ENCODE data around the gene ZSCAN1. TPM values are rescaled to one million over a fixed set of nuclear protein-coding genes. Genes with fewer than 3 reads are reported as not detected.
A peak's percentile ranks its signal among the peaks of the same experiment; 100 is the strongest.

The ZSCAN1 gene
- total and polyA plus RNA-seq, 2 donors from 2014 or later: 0.98 to 2.8 TPM

- H3K27ac ChIP-seq (ENCODE audit: low read depth in 2 of 2, low read length in 2 of 2): peak within 1 kb of the TSS; percentile 96 to 97
- peaks cover 1 to 4% (median 3%) of the 10 kb centered on the region in 3 donors for H3K9me3 ChIP-seq (ENCODE audit: control insufficient read depth in 2 of 3, insufficient read depth in 1 of 3, low read length in 3 of 3)
- DNase-seq (peak; percentile 99 to 100 (median 100)), FAIRE-seq (peak; percentile 57)
- H3K27me3 ChIP-seq (ENCODE audit: control insufficient read depth, insufficient read depth, low read length): no peaks in the 10 kb centered on the region
- no peaks in the 10 kb centered on the region for H3K36me3 ChIP-seq (ENCODE audit: control insufficient read depth in 2 of 3, insufficient read depth in 3 of 3, low read length in 3 of 3)
- peak within 1 kb of the TSS; percentile 81 to 98 (median 95) for H3K9ac ChIP-seq (ENCODE audit: low read length in 3 of 3)
- intact Hi-C loops (cut with DNase I): no loop called here
- peaks cover 0 to 6% (median 0%) of the 10 kb centered on the region in 3 donors for H3K4me1 ChIP-seq (ENCODE audit: control insufficient read depth in 2 of 3, insufficient read depth in 2 of 3, low read depth in 1 of 3, low read length in 3 of 3)
- TF ChIP-seq CTCF (IDR thresholded peaks at IDR 0.05; ENCODE audit: borderline replicate concordance, extremely low read depth, insufficient read depth): no peak
- peak within 1 kb of the TSS; percentile 83 to 94 (median 92) for H3K4me3 ChIP-seq (ENCODE audit: low read length in 3 of 3)
Measured at GRCh38 chr19:58097781-58098681, 64.2 kb downstream of the ZSCAN1 start, which contains the start of gene ZSCAN18. ZSCAN18 (minus strand) TSS chr19:58098231; CDS start chr19:58090267, 7,964 bp downstream.

DNA sequence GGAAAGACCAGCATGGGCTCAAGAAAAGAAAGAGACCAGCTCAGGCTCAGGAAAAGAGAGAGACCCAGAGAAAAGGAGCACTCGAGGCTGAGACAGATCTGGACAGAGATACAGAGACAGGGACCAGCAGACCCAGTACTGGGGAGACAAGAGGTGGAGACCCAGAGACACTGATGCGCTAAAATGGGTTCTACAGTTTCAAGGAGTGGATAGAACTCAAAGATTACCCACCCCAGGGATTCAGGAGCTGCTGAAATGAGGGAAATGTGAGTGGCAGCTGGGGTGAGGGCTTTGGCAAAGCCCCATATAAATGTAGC, 64.8 kb downstream of the ZSCAN1 start:
- Histone ChIP-seq H3K27ac (ENCODE audit: low read depth in 2 of 2, low read length in 2 of 2) (peak overlapping the region; percentile 95 to 96), H3K4me1 (ENCODE audit: control insufficient read depth in 2 of 3, insufficient read depth in 2 of 3, low read depth in 1 of 3, low read length in 3 of 3) (peaks cover 0 to 6% (median 0%) of the 10 kb centered on the region in 3 donors), H3K9ac (ENCODE audit: low read length in 3 of 3) (peak overlapping the region; percentile 63 to 96 (median 77)), H3K4me3 (ENCODE audit: low read length in 3 of 3) (peak overlapping the region; percentile 81 to 94 (median 92)), H3K9me3 (ENCODE audit: control insufficient read depth in 2 of 3, insufficient read depth in 1 of 3, low read length in 3 of 3) (peaks cover 1 to 7% (median 3%) of the 10 kb centered on the region in 3 donors), H3K36me3 (ENCODE audit: control insufficient read depth in 2 of 3, insufficient read depth in 3 of 3, low read length in 3 of 3) (no peaks in the 10 kb centered on the region), H3K27me3 (ENCODE audit: control insufficient read depth, insufficient read depth, low read length) (no peaks in the 10 kb centered on the region)
- intact Hi-C loops (cut with DNase I): no loop called here
- DNase-seq: no peak
- no peak for TF ChIP-seq CTCF (IDR thresholded peaks at IDR 0.05; ENCODE audit: borderline replicate concordance, extremely low read depth, insufficient read depth)
- FAIRE-seq: no peak

Other genes starting within 250 kb of the ZSCAN1 start
- gene ZNF552, start 219.1 kb upstream of the ZSCAN1 start, total RNA-seq: 13.8 TPM
- 10.7 TPM for gene ZNF552, start 219.1 kb upstream of the ZSCAN1 start, polyA plus RNA-seq (ENCODE audit: insufficient read depth, low read depth, low replicate concordance)
- gene ZNF587B, start 203.7 kb upstream of the ZSCAN1 start, total RNA-seq: 23.6 TPM
- gene ZNF587B, start 203.7 kb upstream of the ZSCAN1 start, polyA plus RNA-seq (ENCODE audit: insufficient read depth, low read depth, low replicate concordance): 5.1 TPM
- gene ZNF587, start 184.2 kb upstream of the ZSCAN1 start, total RNA-seq: 37.3 TPM
- gene ZNF587, start 184.2 kb upstream of the ZSCAN1 start, polyA plus RNA-seq (ENCODE audit: insufficient read depth, low read depth, low replicate concordance): 3.7 TPM
- gene ZNF814, start 145.0 kb upstream of the ZSCAN1 start, total RNA-seq: 27.7 TPM
- gene ZNF814, start 145.0 kb upstream of the ZSCAN1 start, polyA plus RNA-seq (ENCODE audit: insufficient read depth, low read depth, low replicate concordance): 26.7 TPM
- gene ZNF417, start 117.4 kb upstream of the ZSCAN1 start, total RNA-seq: 24.5 TPM
- 3.0 TPM for gene ZNF417, start 117.4 kb upstream of the ZSCAN1 start, polyA plus RNA-seq (ENCODE audit: insufficient read depth, low read depth, low replicate concordance)
- 17.6 TPM for gene ZNF418, start 98.6 kb upstream of the ZSCAN1 start, total RNA-seq
- gene ZNF418, start 98.6 kb upstream of the ZSCAN1 start, polyA plus RNA-seq (ENCODE audit: insufficient read depth, low read depth, low replicate concordance): 8.2 TPM
- 9.3 TPM for gene ZNF256, start 86.3 kb upstream of the ZSCAN1 start, total RNA-seq
- 3.7 TPM for gene ZNF256, start 86.3 kb upstream of the ZSCAN1 start, polyA plus RNA-seq (ENCODE audit: insufficient read depth, low read depth, low replicate concordance)
- 0.85 TPM for gene C19orf18, start 59.5 kb upstream of the ZSCAN1 start, total RNA-seq
- 1.7 TPM for gene C19orf18, start 59.5 kb upstream of the ZSCAN1 start, polyA plus RNA-seq (ENCODE audit: insufficient read depth, low read depth, low replicate concordance)
- 23.0 TPM for gene ZNF606, start 31.2 kb upstream of the ZSCAN1 start, total RNA-seq
- gene ZNF606, start 31.2 kb upstream of the ZSCAN1 start, polyA plus RNA-seq (ENCODE audit: insufficient read depth, low read depth, low replicate concordance): 7.2 TPM
- 9.7 TPM for gene ZNF135, start 25.3 kb downstream of the ZSCAN1 start, total RNA-seq
- 5.6 TPM for gene ZNF135, start 25.3 kb downstream of the ZSCAN1 start, polyA plus RNA-seq (ENCODE audit: insufficient read depth, low read depth, low replicate concordance)
- gene ZSCAN18, start 64.2 kb downstream of the ZSCAN1 start, total RNA-seq: 103 TPM
- 73.2 TPM for gene ZSCAN18, start 64.2 kb downstream of the ZSCAN1 start, polyA plus RNA-seq (ENCODE audit: insufficient read depth, low read depth, low replicate concordance)
- 12.5 TPM for gene ZNF329, start 116.8 kb downstream of the ZSCAN1 start, total RNA-seq
- gene ZNF329, start 116.8 kb downstream of the ZSCAN1 start, polyA plus RNA-seq (ENCODE audit: insufficient read depth, low read depth, low replicate concordance): 8.4 TPM
- 42.4 TPM for gene ZNF274, start 149.0 kb downstream of the ZSCAN1 start, total RNA-seq
- gene ZNF274, start 149.0 kb downstream of the ZSCAN1 start, polyA plus RNA-seq (ENCODE audit: insufficient read depth, low read depth, low replicate concordance): 10.9 TPM
- 39.3 TPM for gene ZNF544, start 194.9 kb downstream of the ZSCAN1 start, total RNA-seq
- 19.4 TPM for gene ZNF544, start 194.9 kb downstream of the ZSCAN1 start, polyA plus RNA-seq (ENCODE audit: insufficient read depth, low read depth, low replicate concordance)
- gene ZNF8, start 244.9 kb downstream of the ZSCAN1 start, total RNA-seq: 9.0 TPM
- gene ZNF8, start 244.9 kb downstream of the ZSCAN1 start, polyA plus RNA-seq (ENCODE audit: insufficient read depth, low read depth, low replicate concordance): 1.3 TPM

All from kidney (tissue), 14 donors.